ENCODE results near the gene SERP1. TPM values are rescaled to one million over a fixed set of nuclear protein-coding genes. Genes with fewer than 3 reads are reported as not detected.

SERP1 gene
- total RNA-seq, 1 donor from 2014 or later: 103 TPM

DNA sequence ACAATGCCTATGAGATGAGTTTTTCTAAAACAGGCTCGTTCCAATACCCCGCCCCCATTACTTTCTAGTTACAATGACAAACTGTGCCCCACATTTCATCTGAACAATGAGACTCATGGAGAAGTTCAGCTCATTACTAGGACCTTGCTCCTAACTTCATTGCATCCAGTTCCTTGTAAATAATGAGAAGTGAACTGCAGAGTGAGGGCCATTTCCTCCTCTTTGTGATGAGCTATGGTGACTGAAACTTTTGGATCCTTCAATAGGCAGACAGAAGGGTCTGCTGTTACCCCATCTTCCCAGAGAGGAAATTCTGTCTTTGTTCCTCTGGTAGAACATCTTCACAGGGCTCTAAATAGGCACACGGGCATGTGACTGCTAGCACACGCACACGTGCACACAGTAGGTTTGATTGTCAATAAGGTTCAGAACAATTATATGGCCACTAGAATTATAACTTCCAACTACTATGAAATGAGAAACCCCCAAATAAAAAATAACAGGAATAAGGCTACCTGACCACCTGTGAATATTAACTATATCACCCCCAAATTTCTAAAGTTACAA is 51.8 kb downstream of the SERP1 start:
- H3K36me3 Mint-ChIP-seq (ENCODE audit: low read depth): no peaks in the 10 kb centered on the region
- H3K27me3 Mint-ChIP-seq: peaks cover 11% of the 10 kb centered on the region
- H3K4me3 Mint-ChIP-seq: no peak overlapping the region
- intact Hi-C loops (cut with micrococcal nuclease): loop anchor here (2.0 to 10.0 kb wide), 2 partner anchors 266 to 530 kb away; no protein-coding TSS in a partner anchor
- no peak overlapping the region for H3K27ac Mint-ChIP-seq
- no peak for DNase-seq
- no peaks in the 10 kb centered on the region for H3K9me3 Mint-ChIP-seq
- peaks cover 1% of the 10 kb centered on the region for H3K4me1 Mint-ChIP-seq

Other genes starting within 250 kb of the SERP1 start
- 16.4 and 18.7 TPM in 2 replicates for gene TSC22D2, start 138.2 kb downstream of the SERP1 start, total RNA-seq
- 125 and 133 TPM in 2 replicates for gene EIF2A, start 291 bp upstream of the SERP1 start, total RNA-seq
- 127 and 135 TPM in 2 replicates for gene SELENOT, start 56.8 kb upstream of the SERP1 start, total RNA-seq
- not detected in 2 replicates for gene ERICH6, start 157.4 kb upstream of the SERP1 start, total RNA-seq
- gene SIAH2, start 216.7 kb upstream of the SERP1 start, total RNA-seq: 130 and 133 TPM in 2 replicates